B cell (primary cell): ENCODE results near the gene SPRR5.

Experiments
- CTCF ChIP-seq: fragments of 200-600 bp; IDR thresholded peaks from one replicate; pipeline ENCODE4 v1.8.0; 2022; ENCODE audit warnings: antibody characterized with exemption, mild to moderate bottlenecking
- EZH2 ChIP-seq: IDR thresholded peaks from 2 replicates; pipeline ENCODE4 v1.6.1; 2012; ENCODE audit warnings: borderline replicate concordance, low read depth, mild to moderate bottlenecking, moderate library complexity, low read length; ENCODE audit not compliant: insufficient read depth, poor library complexity, severe bottlenecking

GRCh38 chr1:152972196-152972886 lies 25.3 kb downstream of the SPRR5 start:
- TF ChIP-seq EZH2 (no peak), CTCF (no peak)
